HEK293 (cell line): ENCODE measurements around the gene SAFB.

Source experiments
- CTCF ChIA-PET: fragments of 350-600 bp; formaldehyde crosslinking; extraction: SDS; loops from one replicate; lab custom pipeline; 2021; ENCODE audit warnings: antibody characterized with exemption; lab: Yijun Ruan, JAX
- POLR2A ChIA-PET: fragments of 300-600 bp; formaldehyde crosslinking; extraction: SDS; loops from one replicate; lab custom pipeline; 2020; ENCODE audit warnings: antibody characterized with exemption, inconsistent platforms; lab: Yijun Ruan, JAX
- H3K27ac ChIP-seq: fragments of 200-500 bp; sonication (Bioruptor generic); 2 replicates; pipeline ENCODE4 v1.5.1; 2014; ENCODE audit warnings: low read depth, low read length, control low read depth, inconsistent platforms; ENCODE audit errors: extremely low read depth
- H3K36me3 ChIP-seq, 2 experiments: fragments of 200-500 bp in 1 of 2; sonication (Bioruptor generic) in 1 of 2; 1 replicate in 1 of 2; 2 replicates in 1 of 2; pipeline ENCODE4 v1.5.1; 2014 to 2017; ENCODE audit warnings: inconsistent platforms in 2 of 2, low read length in 2 of 2; ENCODE audit not compliant: control insufficient read depth in 2 of 2, insufficient read depth in 1 of 2
- H3K4me1 ChIP-seq: fragments of 200-500 bp; sonication (Bioruptor generic); 2 replicates; pipeline ENCODE4 v1.5.1; 2014; ENCODE audit warnings: mild to moderate bottlenecking, low read length, inconsistent platforms; ENCODE audit not compliant: control insufficient read depth, insufficient read depth
- H3K4me3 ChIP-seq: 2 replicates; pipeline ENCODE4 v1.5.1; 2011; ENCODE audit warnings: low read depth, mild to moderate bottlenecking, control low read depth, low read length, moderate library complexity
- H3K9me3 ChIP-seq: fragments of 200-500 bp; sonication (Bioruptor generic); 2 replicates; pipeline ENCODE4 v1.5.1; 2014; ENCODE audit warnings: low read depth, low read length, inconsistent platforms; ENCODE audit not compliant: control insufficient read depth, insufficient read depth
- EGR2 ChIP-seq: fragments of 450-650 bp; formaldehyde crosslinking; IDR thresholded peaks from 2 replicates; pipeline ENCODE4 v1.5.1; 2016; ENCODE audit warnings: low read depth, missing biosample characterization, missing genetic modification characterization
- HOXA7 ChIP-seq: sonication (generic); formaldehyde crosslinking; IDR thresholded peaks from 2 replicates; pipeline ENCODE4 v1.8.1; 2022; ENCODE audit warnings: missing genetic modification reagents, borderline replicate concordance
- KLF7 ChIP-seq: fragments of 450-650 bp; formaldehyde crosslinking; IDR thresholded peaks from 2 replicates; pipeline ENCODE4 v1.5.1; 2016; ENCODE audit warnings: missing biosample characterization, missing genetic modification characterization, borderline replicate concordance
- MEIS1 ChIP-seq: sonication (generic); formaldehyde crosslinking; IDR thresholded peaks from 2 replicates; pipeline ENCODE4 v1.8.1; 2022; ENCODE audit warnings: missing genetic modification reagents, mild to moderate bottlenecking, borderline replicate concordance
- PRDM1 ChIP-seq: fragments of 450-650 bp; formaldehyde crosslinking; IDR thresholded peaks from 2 replicates; pipeline ENCODE4; 2016; ENCODE audit warnings: missing biosample characterization, missing genetic modification characterization
- ZBTB17 ChIP-seq: fragments of 450-650 bp; formaldehyde crosslinking; IDR thresholded peaks from 2 replicates; pipeline ENCODE4 v1.5.1; 2016; ENCODE audit warnings: missing biosample characterization, missing genetic modification characterization
- ZEB2 ChIP-seq: fragments of 450-650 bp; formaldehyde crosslinking; IDR thresholded peaks from 2 replicates; pipeline ENCODE4 v1.5.1; 2016; ENCODE audit warnings: missing biosample characterization, missing genetic modification characterization
- ZFHX2 ChIP-seq: fragments of 450-650 bp; formaldehyde crosslinking; conservative IDR thresholded peaks from 2 replicates; pipeline ENCODE4 v1.5.1; 2016; ENCODE audit warnings: missing biosample characterization, missing genetic modification characterization
- ZIC2 ChIP-seq: fragments of 450-650 bp; formaldehyde crosslinking; IDR thresholded peaks from 2 replicates; pipeline ENCODE4 v1.5.1; 2016; ENCODE audit warnings: missing biosample characterization, missing genetic modification characterization
- ZNF112 ChIP-seq: fragments of 450-650 bp; formaldehyde crosslinking; IDR thresholded peaks from 2 replicates; pipeline ENCODE4 v1.5.0; 2017; ENCODE audit warnings: missing biosample characterization, missing genetic modification characterization
- ZNF169 ChIP-seq: fragments of 450-650 bp; formaldehyde crosslinking; IDR thresholded peaks from 2 replicates; pipeline ENCODE4 v1.5.1; 2016; ENCODE audit warnings: missing biosample characterization, missing genetic modification characterization
- ZNF174 ChIP-seq: fragments of 450-650 bp; formaldehyde crosslinking; IDR thresholded peaks from 2 replicates; pipeline ENCODE4 v1.5.0; 2017; ENCODE audit warnings: missing biosample characterization, mild to moderate bottlenecking, missing genetic modification characterization
- ZNF23 ChIP-seq: fragments of 450-650 bp; formaldehyde crosslinking; IDR thresholded peaks from 2 replicates; pipeline ENCODE4 v1.5.1; 2016; ENCODE audit warnings: missing biosample characterization, missing genetic modification characterization, borderline replicate concordance
- ZNF394 ChIP-seq: fragments of 450-650 bp; formaldehyde crosslinking; IDR thresholded peaks from 2 replicates; pipeline ENCODE4 v1.5.1; 2016; ENCODE audit warnings: missing biosample characterization, missing genetic modification characterization, mild to moderate bottlenecking, moderate library complexity, borderline replicate concordance
- ZNF48 ChIP-seq: fragments of 450-650 bp; formaldehyde crosslinking; IDR thresholded peaks from 2 replicates; pipeline ENCODE4 v1.5.1; 2016; ENCODE audit warnings: missing biosample characterization, missing genetic modification characterization
- ZNF610 ChIP-seq: fragments of 450-650 bp; formaldehyde crosslinking; IDR thresholded peaks from 2 replicates; pipeline ENCODE4 v1.5.1; 2016; ENCODE audit warnings: missing biosample characterization, missing genetic modification characterization, borderline replicate concordance
- ZNF626 ChIP-seq: fragments of 450-650 bp; sonication (Bioruptor Pico); formaldehyde crosslinking; IDR thresholded peaks from 2 replicates; pipeline ENCODE4 v1.5.1; 2018; ENCODE audit warnings: missing biosample characterization, missing genetic modification characterization, inconsistent platforms
- ZNF658 ChIP-seq: fragments of 450-650 bp; formaldehyde crosslinking; IDR thresholded peaks from 2 replicates; pipeline ENCODE4; 2016; ENCODE audit warnings: missing biosample characterization, missing genetic modification characterization
- ZNF768 ChIP-seq: fragments of 450-650 bp; formaldehyde crosslinking; IDR thresholded peaks from 2 replicates; pipeline ENCODE4 v1.5.1; 2018; ENCODE audit warnings: missing biosample characterization, mild to moderate bottlenecking, missing genetic modification characterization
- TF ChIP-seq, protein P1 (sequence below): fragments of 450-650 bp; formaldehyde crosslinking; IDR thresholded peaks from 2 replicates; pipeline ENCODE4 v1.5.1; 2016; ENCODE audit warnings: missing biosample characterization, missing genetic modification characterization, low read depth
- TF ChIP-seq, protein P2 (sequence below): fragments of 450-650 bp; IDR thresholded peaks from 2 replicates; pipeline ENCODE4 v1.5.1; 2018; ENCODE audit warnings: missing biosample characterization, missing genetic modification characterization
- TF ChIP-seq, protein P3 (sequence below): fragments of 450-650 bp; formaldehyde crosslinking; IDR thresholded peaks from 2 replicates; pipeline ENCODE4 v1.5.1; 2016; ENCODE audit warnings: missing biosample characterization, missing genetic modification characterization, borderline replicate concordance
- TF ChIP-seq, protein P4 (sequence below): sonication (generic); formaldehyde crosslinking; IDR thresholded peaks from 2 replicates; pipeline ENCODE4 v1.8.1; 2022; ENCODE audit warnings: mild to moderate bottlenecking, moderate library complexity, missing genetic modification reagents
- TF ChIP-seq, protein P5 (sequence below): fragments of 450-650 bp; formaldehyde crosslinking; IDR thresholded peaks from 2 replicates; pipeline ENCODE4 v1.5.1; 2016; ENCODE audit warnings: missing biosample characterization, missing genetic modification characterization

SAFB gene

DNA sequence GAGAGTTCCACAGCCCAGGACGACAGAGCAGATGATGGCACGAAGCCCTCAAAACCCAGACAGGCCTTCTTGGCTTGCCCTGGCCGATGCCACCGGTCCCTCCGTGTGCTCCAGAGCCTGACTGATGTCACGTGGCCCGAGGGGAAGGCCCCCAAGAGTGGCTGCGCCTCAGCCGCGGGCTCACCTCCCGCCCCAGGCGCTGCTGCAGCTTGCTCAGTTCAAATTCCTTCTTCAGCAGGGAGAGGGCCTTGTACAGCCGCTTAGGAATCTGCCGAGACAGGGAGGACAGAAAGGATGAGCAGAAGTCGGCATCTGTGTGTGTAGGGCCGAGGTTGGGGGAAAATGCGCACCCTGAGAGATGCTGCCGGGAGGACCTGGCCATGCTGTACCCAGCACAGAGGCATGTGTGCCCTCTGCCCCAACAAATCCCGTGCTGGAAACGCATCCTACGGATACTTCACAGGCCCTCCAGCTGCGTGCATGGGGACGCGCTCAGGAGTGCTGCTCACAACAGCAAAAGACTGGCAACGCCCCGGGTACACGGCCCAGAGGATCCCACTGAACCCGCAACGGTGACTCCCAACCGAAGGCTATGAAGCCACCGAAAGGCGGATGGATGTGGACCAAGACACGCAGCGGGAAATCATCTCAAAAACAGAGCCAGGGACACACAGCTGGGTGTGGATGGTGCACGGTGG is 84.1 kb downstream of the SAFB start (continued):
- TF ChIP-seq, protein P1, sequence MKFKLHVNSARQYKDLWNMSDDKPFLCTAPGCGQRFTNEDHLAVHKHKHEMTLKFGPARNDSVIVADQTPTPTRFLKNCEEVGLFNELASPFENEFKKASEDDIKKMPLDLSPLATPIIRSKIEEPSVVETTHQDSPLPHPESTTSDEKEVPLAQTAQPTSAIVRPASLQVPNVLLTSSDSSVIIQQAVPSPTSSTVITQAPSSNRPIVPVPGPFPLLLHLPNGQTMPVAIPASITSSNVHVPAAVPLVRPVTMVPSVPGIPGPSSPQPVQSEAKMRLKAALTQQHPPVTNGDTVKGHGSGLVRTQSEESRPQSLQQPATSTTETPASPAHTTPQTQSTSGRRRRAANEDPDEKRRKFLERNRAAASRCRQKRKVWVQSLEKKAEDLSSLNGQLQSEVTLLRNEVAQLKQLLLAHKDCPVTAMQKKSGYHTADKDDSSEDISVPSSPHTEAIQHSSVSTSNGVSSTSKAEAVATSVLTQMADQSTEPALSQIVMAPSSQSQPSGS = no peak
- no peak for TF ChIP-seq PRDM1 (tag by site-specific recombination)

DNA sequence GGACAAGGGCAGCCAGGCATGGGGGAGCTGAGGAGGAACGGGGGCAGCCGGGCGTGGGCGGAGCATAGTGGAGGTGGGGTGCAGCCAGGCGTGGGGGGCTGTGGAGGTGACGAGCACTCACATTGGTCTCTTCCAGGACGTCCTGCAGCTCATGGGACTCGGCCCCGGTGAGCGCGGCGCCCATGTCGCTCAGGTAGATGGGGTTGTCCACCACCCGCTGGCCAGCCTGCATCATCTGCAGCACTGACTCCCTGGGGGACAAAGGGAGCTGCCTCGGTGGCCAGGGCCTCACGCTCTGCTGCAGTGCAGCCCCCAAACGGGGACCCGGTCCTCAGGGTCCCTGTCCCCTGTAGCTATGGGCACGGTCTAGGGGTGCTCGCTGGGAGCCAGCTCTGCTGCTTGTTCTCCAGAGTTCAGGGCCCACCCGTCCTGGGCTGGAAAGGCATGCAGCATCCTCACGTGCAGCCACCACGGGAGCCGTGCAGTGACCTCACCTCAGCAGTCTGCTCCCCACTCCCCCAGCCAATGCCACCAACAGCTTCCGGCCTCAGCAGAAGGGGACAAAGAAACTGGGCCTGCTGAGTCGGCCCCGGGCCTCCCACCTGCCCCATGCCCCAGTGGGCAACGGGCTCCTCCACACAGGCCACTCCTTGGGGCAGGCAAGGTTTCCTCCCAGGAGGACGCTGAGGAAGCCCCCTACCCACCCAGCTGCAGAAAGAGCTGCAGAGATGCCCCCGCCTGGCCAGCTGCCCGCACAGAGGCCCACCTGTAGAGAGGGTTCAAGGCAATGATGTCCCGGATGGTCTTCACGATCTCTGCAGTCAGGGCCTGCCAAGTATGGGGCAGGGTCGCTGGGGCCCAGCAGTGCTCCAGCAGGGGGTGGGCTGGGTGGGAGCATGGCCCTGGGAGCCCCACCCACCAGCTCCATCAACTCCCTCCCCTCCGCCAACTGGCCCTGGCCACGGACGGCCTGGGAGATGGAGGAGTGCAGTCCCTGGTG is 85.0 kb downstream of the SAFB start:
- Histone ChIP-seq H3K36me3 (peaks cover 36 to 88% of the 10 kb centered on the region in 2 experiments; a peak in 2 of 3 replicates), H3K4me1 (no peaks in the 10 kb centered on the region), H3K4me3 (no peak overlapping the region), H3K9me3 (no peaks in the 10 kb centered on the region), H3K27ac (no peak overlapping the region)
- POLR2A ChIA-PET = interaction anchor here (0.6 to 3.1 kb wide), 6 partner anchors 10 to 1899 kb away, joined by 3 to 10 read pairs (median 6); partner anchors contain the start of genes CATSPERD, LONP1 and RPL36
- CTCF ChIA-PET = interaction anchor here (0.6 kb wide), 1 partner anchor 18 kb away, joined by 4 read pairs; the partner anchor contains the start of gene RPL36
- TF ChIP-seq ZIC2 (tag by site-specific recombination) = 0 out of 2 replicates have a peak, but pooled peaks have one; percentile 9
- no peak for TF ChIP-seq MEIS1 (CRISPR knock-in tag)
- TF ChIP-seq ZFHX2 (tag by site-specific recombination) = peak; percentile 57; the same call in 1 of the 2 replicates
- peak; percentile 60 for TF ChIP-seq EGR2 (tag by site-specific recombination)
- TF ChIP-seq HOXA7 = no peak

DNA sequence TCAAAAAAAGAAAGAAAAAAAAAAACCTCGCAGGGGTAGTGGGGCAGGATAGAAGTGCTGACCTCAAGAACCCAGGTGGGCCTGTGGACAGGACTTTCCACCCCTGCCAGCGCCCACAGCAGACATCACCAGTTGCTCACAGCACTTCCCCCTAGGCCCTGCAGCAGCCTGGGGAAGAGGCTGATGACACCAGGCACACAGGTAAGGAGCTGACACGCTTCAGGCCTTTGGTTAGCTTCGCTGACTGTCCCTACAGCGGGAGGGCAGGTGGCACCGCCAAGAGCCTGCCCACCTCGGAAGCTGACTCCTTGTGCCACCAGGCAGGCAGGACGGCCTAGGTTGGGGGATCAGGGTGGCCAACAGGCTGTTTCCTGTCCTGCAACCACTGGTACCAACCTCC is 88.1 kb downstream of the SAFB start:
- Histone ChIP-seq H3K36me3 (peaks cover 41 to 75% of the 10 kb centered on the region in 2 experiments; a peak in 2 of 3 replicates), H3K27ac (no peak overlapping the region), H3K4me3 (no peak overlapping the region), H3K9me3 (no peaks in the 10 kb centered on the region), H3K4me1 (no peaks in the 10 kb centered on the region)
- POLR2A ChIA-PET = interaction anchor here (2.2 to 2.9 kb wide), 2 partner anchors 9 to 21 kb away, joined by 11 to 14 read pairs; partner anchors contain the start of genes CATSPERD, LONP1 and RPL36
- CTCF ChIA-PET = interaction anchor here (0.6 kb wide), 1 partner anchor 156 kb away, joined by 4 read pairs; no protein-coding TSS in a partner anchor
- TF ChIP-seq KLF7 (no peak), ZEB2 (tag by site-specific recombination) (no peak), ZBTB17 (tag by site-specific recombination) (peak; percentile 51; the same call in 1 of the 2 replicates), ZNF768 (tag by site-specific recombination) (no peak), ZNF394 (tag by site-specific recombination) (no peak), ZNF23 (tag by site-specific recombination) (peak; percentile 69; the same call in 1 of the 2 replicates), ZNF112 (tag by site-specific recombination) (no peak), ZNF169 (tag by site-specific recombination) (no peak), ZNF658 (tag by site-specific recombination) (no peak), ZNF626 (no peak), ZNF48 (tag by site-specific recombination) (no peak), ZNF174 (tag by site-specific recombination) (no peak), ZNF610 (tag by site-specific recombination) (no peak)
- TF ChIP-seq, protein P2, sequence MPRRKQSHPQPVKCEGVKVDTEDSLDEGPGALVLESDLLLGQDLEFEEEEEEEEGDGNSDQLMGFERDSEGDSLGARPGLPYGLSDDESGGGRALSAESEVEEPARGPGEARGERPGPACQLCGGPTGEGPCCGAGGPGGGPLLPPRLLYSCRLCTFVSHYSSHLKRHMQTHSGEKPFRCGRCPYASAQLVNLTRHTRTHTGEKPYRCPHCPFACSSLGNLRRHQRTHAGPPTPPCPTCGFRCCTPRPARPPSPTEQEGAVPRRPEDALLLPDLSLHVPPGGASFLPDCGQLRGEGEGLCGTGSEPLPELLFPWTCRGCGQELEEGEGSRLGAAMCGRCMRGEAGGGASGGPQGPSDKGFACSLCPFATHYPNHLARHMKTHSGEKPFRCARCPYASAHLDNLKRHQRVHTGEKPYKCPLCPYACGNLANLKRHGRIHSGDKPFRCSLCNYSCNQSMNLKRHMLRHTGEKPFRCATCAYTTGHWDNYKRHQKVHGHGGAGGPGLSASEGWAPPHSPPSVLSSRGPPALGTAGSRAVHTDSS = no peak
- TF ChIP-seq, protein P3, sequence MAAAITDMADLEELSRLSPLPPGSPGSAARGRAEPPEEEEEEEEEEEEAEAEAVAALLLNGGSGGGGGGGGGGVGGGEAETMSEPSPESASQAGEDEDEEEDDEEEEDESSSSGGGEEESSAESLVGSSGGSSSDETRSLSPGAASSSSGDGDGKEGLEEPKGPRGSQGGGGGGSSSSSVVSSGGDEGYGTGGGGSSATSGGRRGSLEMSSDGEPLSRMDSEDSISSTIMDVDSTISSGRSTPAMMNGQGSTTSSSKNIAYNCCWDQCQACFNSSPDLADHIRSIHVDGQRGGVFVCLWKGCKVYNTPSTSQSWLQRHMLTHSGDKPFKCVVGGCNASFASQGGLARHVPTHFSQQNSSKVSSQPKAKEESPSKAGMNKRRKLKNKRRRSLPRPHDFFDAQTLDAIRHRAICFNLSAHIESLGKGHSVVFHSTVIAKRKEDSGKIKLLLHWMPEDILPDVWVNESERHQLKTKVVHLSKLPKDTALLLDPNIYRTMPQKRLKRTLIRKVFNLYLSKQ (tag by site-specific recombination) = no peak
- TF ChIP-seq, protein P4, sequence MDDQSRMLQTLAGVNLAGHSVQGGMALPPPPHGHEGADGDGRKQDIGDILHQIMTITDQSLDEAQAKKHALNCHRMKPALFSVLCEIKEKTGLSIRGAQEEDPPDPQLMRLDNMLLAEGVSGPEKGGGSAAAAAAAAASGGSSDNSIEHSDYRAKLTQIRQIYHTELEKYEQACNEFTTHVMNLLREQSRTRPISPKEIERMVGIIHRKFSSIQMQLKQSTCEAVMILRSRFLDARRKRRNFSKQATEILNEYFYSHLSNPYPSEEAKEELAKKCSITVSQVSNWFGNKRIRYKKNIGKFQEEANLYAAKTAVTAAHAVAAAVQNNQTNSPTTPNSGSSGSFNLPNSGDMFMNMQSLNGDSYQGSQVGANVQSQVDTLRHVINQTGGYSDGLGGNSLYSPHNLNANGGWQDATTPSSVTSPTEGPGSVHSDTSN (CRISPR knock-in tag) = no peak
- TF ChIP-seq, protein P5, sequence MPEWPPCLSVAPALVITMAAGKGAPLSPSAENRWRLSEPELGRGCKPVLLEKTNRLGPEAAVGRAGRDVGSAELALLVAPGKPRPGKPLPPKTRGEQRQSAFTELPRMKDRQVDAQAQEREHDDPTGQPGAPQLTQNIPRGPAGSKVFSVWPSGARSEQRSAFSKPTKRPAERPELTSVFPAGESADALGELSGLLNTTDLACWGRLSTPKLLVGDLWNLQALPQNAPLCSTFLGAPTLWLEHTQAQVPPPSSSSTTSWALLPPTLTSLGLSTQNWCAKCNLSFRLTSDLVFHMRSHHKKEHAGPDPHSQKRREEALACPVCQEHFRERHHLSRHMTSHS (tag by site-specific recombination) = no peak
